ENCODE measurements around the gene HCRTR2. TPM values are rescaled to one million over a fixed set of nuclear protein-coding genes. Genes with fewer than 3 reads are reported as not detected.

HCRTR2 gene
- total RNA-seq, 1 donor from 2014 or later = not detected

DNA sequence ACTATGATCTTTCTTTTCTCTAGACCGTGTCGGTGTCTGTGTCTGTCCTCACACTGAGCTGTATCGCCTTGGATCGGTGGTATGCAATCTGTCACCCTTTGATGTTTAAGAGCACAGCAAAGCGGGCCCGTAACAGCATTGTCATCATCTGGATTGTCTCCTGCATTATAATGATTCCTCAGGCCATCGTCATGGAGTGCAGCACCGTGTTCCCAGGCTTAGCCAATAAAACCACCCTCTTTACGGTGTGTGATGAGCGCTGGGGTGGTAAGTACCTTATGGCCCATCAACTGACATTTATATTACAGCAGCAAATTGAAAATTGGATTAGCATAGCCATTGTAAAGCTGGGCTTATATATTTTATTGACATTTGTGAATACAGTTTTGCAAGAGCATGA, 80.8 kb downstream of the HCRTR2 start:
- DNase-seq (ENCODE audit: extremely low spot score in 2 of 2) = no peak
- TF ChIP-seq CTCF (IDR thresholded peaks at IDR 0.05) (no peak), POLR2AphosphoS5 (IDR thresholded peaks at IDR 0.05; ENCODE audit: insufficient read depth in 1 of 2, low read depth in 1 of 2) (no peak), POLR2A (IDR thresholded peaks at IDR 0.05) (no peak)
- intact Hi-C loops (cut with DNase I) = no loop called here

GRCh38 chr6:55260181-55260580, 85.9 kb downstream of the HCRTR2 start:
- H3K4me1 ChIP-seq = no peaks in the 10 kb centered on the region
- TF ChIP-seq POLR2AphosphoS5 (IDR thresholded peaks at IDR 0.05; ENCODE audit: insufficient read depth in 1 of 2, low read depth in 1 of 2) = no peak
- no peak for TF ChIP-seq POLR2A (IDR thresholded peaks at IDR 0.05)
- TF ChIP-seq CTCF (IDR thresholded peaks at IDR 0.05) = no peak
- H3K4me3 ChIP-seq = no peak overlapping the region
- no peak for DNase-seq (ENCODE audit: extremely low spot score in 2 of 2)
- no peak overlapping the region for H3K27ac ChIP-seq
- no peaks in the 10 kb centered on the region for H3K27me3 ChIP-seq
- H3K36me3 ChIP-seq = no peaks in the 10 kb centered on the region
- intact Hi-C loops (cut with DNase I) = no loop called here
- H3K9me3 ChIP-seq = no peaks in the 10 kb centered on the region

More for the DNA sequence above, 80.8 kb downstream of the HCRTR2 start:
- Histone ChIP-seq H3K4me1 (no peaks in the 10 kb centered on the region), H3K36me3 (no peaks in the 10 kb centered on the region), H3K27ac (no peak overlapping the region), H3K27me3 (no peaks in the 10 kb centered on the region), H3K9me3 (no peaks in the 10 kb centered on the region), H3K4me3 (no peak overlapping the region)

DNA sequence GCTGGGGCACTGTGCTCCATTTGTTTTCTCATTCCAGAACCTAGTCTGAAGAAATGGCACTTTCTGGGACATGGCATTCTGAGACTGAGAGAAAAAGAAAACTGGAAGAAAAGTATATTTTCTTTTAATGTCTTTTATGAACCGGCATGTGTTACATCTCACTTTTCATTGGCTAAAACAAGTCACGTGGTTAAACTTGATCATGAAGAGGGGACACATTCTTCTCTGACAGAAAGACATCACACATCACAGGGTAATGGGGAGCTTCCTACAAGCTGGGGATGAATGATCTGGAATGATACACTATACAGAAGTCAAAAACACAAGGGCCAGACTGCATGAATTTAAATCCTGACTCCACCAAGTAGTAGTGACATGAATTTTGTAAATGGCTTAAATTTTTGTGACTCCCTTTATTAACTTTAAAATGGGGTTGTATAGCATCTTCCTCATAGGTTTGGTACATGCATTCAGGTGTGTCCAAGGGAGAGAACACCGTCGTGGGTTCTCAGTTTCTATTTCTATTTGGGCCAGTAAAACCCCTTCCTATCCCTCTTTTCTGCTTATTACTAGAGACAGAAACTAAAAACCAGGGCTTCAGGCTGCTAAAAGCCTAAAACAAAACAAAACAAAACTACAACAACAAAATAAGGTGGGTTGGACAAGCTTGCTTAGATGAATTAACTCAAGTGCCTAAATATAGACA, 91.2 kb downstream of the HCRTR2 start:
- Histone ChIP-seq H3K9me3 (no peaks in the 10 kb centered on the region), H3K36me3 (no peaks in the 10 kb centered on the region), H3K27me3 (no peaks in the 10 kb centered on the region), H3K4me1 (no peaks in the 10 kb centered on the region), H3K4me3 (no peak overlapping the region), H3K27ac (no peak overlapping the region)
- no peak for TF ChIP-seq POLR2A (IDR thresholded peaks at IDR 0.05)
- no peak for TF ChIP-seq CTCF (IDR thresholded peaks at IDR 0.05)
- no peak for TF ChIP-seq POLR2AphosphoS5 (IDR thresholded peaks at IDR 0.05; ENCODE audit: insufficient read depth in 1 of 2, low read depth in 1 of 2)
- intact Hi-C loops (cut with DNase I) = no loop called here
- no peak for DNase-seq (ENCODE audit: extremely low spot score in 2 of 2)

- intact Hi-C loops (cut with DNase I) = no loop called here
- TF ChIP-seq CTCF (IDR thresholded peaks at IDR 0.05) (no peak), POLR2A (IDR thresholded peaks at IDR 0.05) (no peak), POLR2AphosphoS5 (IDR thresholded peaks at IDR 0.05; ENCODE audit: insufficient read depth in 1 of 2, low read depth in 1 of 2) (no peak)
These were observed 92.6 kb downstream of the HCRTR2 start for GRCh38 chr6:55266896-55267295.

DNA sequence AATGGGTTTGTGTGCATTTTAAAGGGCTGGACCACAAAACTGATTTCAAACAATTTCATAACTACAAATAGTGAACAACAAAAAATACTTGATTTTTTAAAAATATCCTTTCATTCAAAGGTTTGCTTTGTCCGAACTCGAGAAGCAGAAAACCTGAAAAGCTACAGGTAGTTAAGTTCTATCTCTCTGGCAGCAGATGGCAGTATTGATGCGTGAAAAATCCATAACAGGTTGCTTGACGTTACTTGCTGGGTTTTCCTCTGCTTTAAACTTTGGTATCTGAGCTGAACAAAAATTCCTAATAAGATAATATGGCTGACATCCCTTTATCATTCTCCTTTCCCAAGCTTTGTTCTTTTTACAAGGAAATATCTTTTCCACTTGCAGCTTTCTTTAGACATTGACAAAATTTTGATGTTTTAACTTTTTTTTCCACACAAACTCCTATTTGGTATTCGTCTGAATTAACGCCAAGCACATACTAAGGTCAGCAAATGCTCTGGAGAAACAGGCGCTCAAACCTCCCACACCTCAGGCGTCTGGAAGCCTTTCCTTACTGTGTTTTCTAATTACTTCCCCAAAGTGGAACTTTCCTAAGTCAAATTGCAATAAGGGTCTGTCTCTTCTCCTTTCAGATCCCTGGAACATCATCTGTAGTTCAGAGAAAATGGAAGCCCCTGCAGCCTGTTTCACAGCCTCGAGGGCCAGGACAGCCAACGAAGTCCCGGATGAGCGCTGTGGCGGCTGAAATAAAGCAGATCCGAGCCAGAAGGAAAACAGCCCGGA, 102.6 kb downstream of the HCRTR2 start:
- no peaks in the 10 kb centered on the region for H3K9me3 ChIP-seq
- intact Hi-C loops (cut with DNase I) = no loop called here
- no peak for DNase-seq (ENCODE audit: extremely low spot score in 2 of 2)
- H3K27ac ChIP-seq = no peak overlapping the region
- no peak overlapping the region for H3K4me3 ChIP-seq
- H3K36me3 ChIP-seq = no peaks in the 10 kb centered on the region
- H3K27me3 ChIP-seq = no peaks in the 10 kb centered on the region
- no peaks in the 10 kb centered on the region for H3K4me1 ChIP-seq
- peak in 1 of 3 experiments; percentile 11 for TF ChIP-seq CTCF (IDR thresholded peaks at IDR 0.05)
- no peak for TF ChIP-seq POLR2A (IDR thresholded peaks at IDR 0.05)
- no peak for TF ChIP-seq POLR2AphosphoS5 (IDR thresholded peaks at IDR 0.05; ENCODE audit: insufficient read depth in 1 of 2, low read depth in 1 of 2)

More at GRCh38 chr6:55266896-55267295, 92.6 kb downstream of the HCRTR2 start:
- Histone ChIP-seq H3K36me3 (no peaks in the 10 kb centered on the region), H3K4me3 (no peak overlapping the region), H3K27ac (no peak overlapping the region), H3K27me3 (no peaks in the 10 kb centered on the region), H3K9me3 (no peaks in the 10 kb centered on the region), H3K4me1 (no peaks in the 10 kb centered on the region)
- DNase-seq (ENCODE audit: extremely low spot score in 2 of 2) = no peak

Measured in vagina (tissue), 2 donors.